GM18498 (cell line): ENCODE results near the gene RCAN1.
A peak's percentile ranks its signal among the peaks of the same experiment; 100 is the strongest.
"Not testable (repeated sequence)": the region's sequence is repeated elsewhere in the genome, so short reads cannot be mapped to it uniquely, and the experiment has no call there.

ENCODE experiments used
- ATAC-seq: cut with Tn5 transposase; IDR thresholded peaks from one replicate; pipeline ENCODE4 v1.9.1; 2021; ENCODE audit warnings: mild to moderate bottlenecking, moderate library complexity; ENCODE audit not compliant: unreplicated experiment

RCAN1 gene

GRCh38 chr21:34520281-34520680 is 94.6 kb downstream of the RCAN1 start:
- no peak for ATAC-seq

GRCh38 chr21:34519694-34520093 is 95.2 kb downstream of the RCAN1 start:
- ATAC-seq: no peak

GRCh38 chr21:34519016-34519415 is 95.9 kb downstream of the RCAN1 start:
- no peak for ATAC-seq

GRCh38 chr21:34518301-34518700 is 96.6 kb downstream of the RCAN1 start:
- no peak for ATAC-seq

GRCh38 chr21:34517491-34518245 is 97.2 kb downstream of the RCAN1 start:
- peak; percentile 59 for ATAC-seq

- ATAC-seq: no peak
Measured at GRCh38 chr21:34517039-34517438, 97.9 kb downstream of the RCAN1 start.

- no peak for ATAC-seq
Measured at GRCh38 chr21:34514576-34515115, 100.3 kb downstream of the RCAN1 start.

GRCh38 chr21:34513129-34513675 is 101.7 kb downstream of the RCAN1 start:
- no peak for ATAC-seq

- ATAC-seq: no peak
Measured at GRCh38 chr21:34511787-34512455, 103.0 kb downstream of the RCAN1 start, which contains the start of gene KCNE1. TSS of gene KCNE1 (minus strand) at chr21:34512210. CDS start at chr21:34449634, 62,576 bp downstream.

GRCh38 chr21:34511181-34511580 is 103.7 kb downstream of the RCAN1 start:
- ATAC-seq: no peak

GRCh38 chr21:34510148-34511142 is 104.5 kb downstream of the RCAN1 start:
- ATAC-seq: peak; percentile 56

GRCh38 chr21:34509151-34509550 is 105.8 kb downstream of the RCAN1 start:
- ATAC-seq: no peak

GRCh38 chr21:34504595-34504994 is 110.3 kb downstream of the RCAN1 start:
- no peak for ATAC-seq

- no peak for ATAC-seq
Measured at GRCh38 chr21:34502480-34503106, 112.3 kb downstream of the RCAN1 start.

- no peak for ATAC-seq
Measured at GRCh38 chr21:34501716-34502115, 113.2 kb downstream of the RCAN1 start.

GRCh38 chr21:34500191-34500590 is 114.7 kb downstream of the RCAN1 start:
- no peak for ATAC-seq

- ATAC-seq: no peak
Measured at GRCh38 chr21:34499116-34499515, 115.8 kb downstream of the RCAN1 start.

- no peak for ATAC-seq
Measured at GRCh38 chr21:34498623-34499022, 116.3 kb downstream of the RCAN1 start.

GRCh38 chr21:34483854-34484253 is 131.1 kb downstream of the RCAN1 start:
- ATAC-seq: not testable (repeated sequence)

- ATAC-seq: not testable (repeated sequence)
Measured at GRCh38 chr21:34483435-34483834, 131.5 kb downstream of the RCAN1 start.
